ENCODE results near the gene DOCK9. TPM values are rescaled to one million over a fixed set of nuclear protein-coding genes. Genes with fewer than 3 reads are reported as not detected.

DOCK9 gene
- total RNA-seq, 4 donors from 2014 or later, result 78.7 to 306 (median 142) TPM

GRCh38 chr13:98797456-98797855 lies 180.4 kb downstream of the DOCK9 start:
- no peak for TF ChIP-seq CTCF (IDR thresholded peaks at IDR 0.05; ENCODE audit: low read depth)

GRCh38 chr13:98796798-98797197 lies 181.1 kb downstream of the DOCK9 start:
- no peak for TF ChIP-seq CTCF (IDR thresholded peaks at IDR 0.05; ENCODE audit: low read depth)

- TF ChIP-seq CTCF (IDR thresholded peaks at IDR 0.05; ENCODE audit: low read depth), result no peak
Observed at GRCh38 chr13:98796191-98796590, 181.7 kb downstream of the DOCK9 start.

GRCh38 chr13:98795220-98795619 lies 182.6 kb downstream of the DOCK9 start:
- TF ChIP-seq CTCF (IDR thresholded peaks at IDR 0.05; ENCODE audit: low read depth), result no peak

GRCh38 chr13:98794498-98794897 lies 183.4 kb downstream of the DOCK9 start:
- TF ChIP-seq CTCF (IDR thresholded peaks at IDR 0.05; ENCODE audit: low read depth), result no peak

GRCh38 chr13:98792785-98793495 lies 184.9 kb downstream of the DOCK9 start:
- no peak for TF ChIP-seq CTCF (IDR thresholded peaks at IDR 0.05; ENCODE audit: low read depth)

GRCh38 chr13:98792321-98792720 lies 185.5 kb downstream of the DOCK9 start:
- no peak for TF ChIP-seq CTCF (IDR thresholded peaks at IDR 0.05; ENCODE audit: low read depth)
